Mucosa of stomach (tissue), 1 donor: ENCODE data around the gene SOX3.

Experiments used
- H3K27me3 ChIP-seq: one replicate; pipeline ENCODE4 v1.7.0; 2013; ENCODE audit warnings: mild to moderate bottlenecking, low read length; ENCODE audit not compliant: control insufficient read depth, insufficient read depth
- H3K36me3 ChIP-seq: one replicate; pipeline ENCODE4 v1.7.0; 2013; ENCODE audit warnings: low read length; ENCODE audit not compliant: control insufficient read depth, insufficient read depth
- H3K4me1 ChIP-seq: one replicate; pipeline ENCODE4 v1.7.0; 2013; ENCODE audit warnings: mild to moderate bottlenecking, low read length; ENCODE audit not compliant: control insufficient read depth, insufficient read depth
- H3K4me3 ChIP-seq: one replicate; pipeline ENCODE4 v1.7.0; 2013; ENCODE audit warnings: low read length
- H3K9ac ChIP-seq: one replicate; pipeline ENCODE4 v1.7.0; 2013; ENCODE audit warnings: mild to moderate bottlenecking, low read length, moderate library complexity
- H3K9me3 ChIP-seq: one replicate; pipeline ENCODE4 v1.7.0; 2013; ENCODE audit warnings: mild to moderate bottlenecking, low read length, moderate library complexity; ENCODE audit not compliant: control insufficient read depth
- donor health status: Pancreatic carcinoma.

Gene SOX3

DNA sequence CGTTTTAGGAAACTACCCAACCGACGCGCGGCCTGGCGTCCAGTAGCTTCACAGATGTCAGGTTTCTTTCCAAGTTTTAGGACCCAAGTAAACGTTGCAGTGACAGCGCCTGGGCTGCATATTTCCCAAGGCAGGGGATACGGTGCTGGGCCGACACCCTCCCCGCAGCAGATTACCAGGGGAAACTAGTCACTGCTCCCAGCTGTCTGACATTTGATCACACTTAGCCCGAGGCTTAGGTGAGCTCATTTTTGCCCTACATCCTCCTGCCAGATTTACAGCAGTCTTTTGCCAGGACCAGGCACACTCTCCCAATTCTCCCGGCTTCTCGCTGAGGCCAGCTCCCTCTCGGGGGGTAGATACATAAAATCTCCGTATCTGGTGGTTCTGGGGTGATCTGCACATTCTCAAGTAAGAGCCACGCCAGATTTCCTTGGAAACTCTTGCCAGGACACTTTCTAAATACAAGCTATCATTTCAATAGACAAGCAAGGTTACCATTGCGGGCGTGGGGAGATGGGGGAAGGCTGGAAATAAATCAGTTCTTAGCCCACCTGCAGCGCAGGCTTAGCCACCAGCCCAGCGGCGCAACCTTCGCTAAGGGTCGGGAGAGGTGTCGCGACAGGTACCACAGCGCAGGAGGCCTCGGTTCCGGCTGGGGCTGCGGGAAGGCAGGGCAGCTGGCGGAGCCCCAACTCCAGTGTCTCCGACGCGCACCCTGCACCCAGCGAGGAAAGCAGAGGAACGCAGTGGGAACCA is 2.5 kb upstream of the SOX3 start:
- no peaks in the 10 kb centered on the region for H3K36me3 ChIP-seq
- H3K9me3 ChIP-seq = no peaks in the 10 kb centered on the region
- no peak overlapping the region for H3K4me3 ChIP-seq
- no peak overlapping the region for H3K9ac ChIP-seq
- peaks cover 73% of the 10 kb centered on the region for H3K27me3 ChIP-seq
- no peaks in the 10 kb centered on the region for H3K4me1 ChIP-seq

DNA sequence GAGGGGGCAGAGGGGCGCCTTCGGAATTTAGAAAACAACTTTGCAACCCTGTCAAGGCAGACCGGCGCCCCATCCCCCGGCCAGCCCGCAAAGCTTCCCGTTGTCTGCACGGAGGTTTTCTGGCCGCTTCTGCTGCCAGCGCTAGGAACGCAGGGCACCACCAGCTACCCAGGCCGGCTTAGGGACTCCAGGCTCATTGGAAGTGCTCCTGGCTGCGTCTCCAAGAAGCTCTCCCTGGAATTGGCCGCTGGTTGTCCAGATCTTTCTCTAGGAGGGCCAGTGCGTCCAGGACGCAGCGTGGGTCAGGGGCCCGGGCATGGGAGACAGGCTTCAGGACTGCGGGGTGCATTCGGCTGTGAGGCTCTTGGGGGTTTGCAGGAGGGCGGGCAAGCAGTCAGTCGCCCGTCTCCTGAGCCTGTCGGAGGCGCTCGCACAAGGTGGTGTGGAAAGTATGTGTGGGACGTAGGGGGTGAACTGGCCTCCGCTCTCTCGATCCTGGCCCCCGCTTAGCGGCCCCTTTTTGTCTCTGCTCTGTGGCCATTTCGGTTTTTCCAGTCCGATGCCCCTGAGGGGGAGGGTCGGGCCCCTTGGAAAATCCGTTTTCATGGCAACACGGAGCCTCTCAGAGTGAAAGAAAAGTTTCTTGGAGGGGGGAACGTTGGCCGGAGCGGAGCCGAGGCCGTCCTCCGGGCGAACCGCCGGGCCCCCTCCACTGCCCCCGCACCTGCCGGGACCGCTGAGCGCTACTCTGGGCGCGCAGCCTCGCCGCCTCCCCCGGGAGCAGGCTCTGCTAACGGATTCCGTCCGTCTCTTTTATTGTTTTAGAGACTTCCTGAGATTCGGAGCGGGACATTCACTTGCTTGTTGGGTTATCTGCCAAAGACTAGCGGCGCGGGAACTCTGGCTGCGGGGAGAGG is 810 bp upstream of the SOX3 start:
- H3K4me3 ChIP-seq = no peak overlapping the region
- no peaks in the 10 kb centered on the region for H3K4me1 ChIP-seq
- peaks cover 81% of the 10 kb centered on the region for H3K27me3 ChIP-seq
- H3K9ac ChIP-seq = no peak overlapping the region
- no peaks in the 10 kb centered on the region for H3K9me3 ChIP-seq
- no peaks in the 10 kb centered on the region for H3K36me3 ChIP-seq

- no peaks in the 10 kb centered on the region for H3K36me3 ChIP-seq
- H3K9me3 ChIP-seq = no peaks in the 10 kb centered on the region
- peaks cover 70% of the 10 kb centered on the region for H3K27me3 ChIP-seq
- H3K9ac ChIP-seq = no peak overlapping the region
- H3K4me1 ChIP-seq = no peaks in the 10 kb centered on the region
- H3K4me3 ChIP-seq = no peak overlapping the region
Observed at GRCh38 chrX:140503714-140504351, 1.0 kb downstream of the SOX3 start.

DNA sequence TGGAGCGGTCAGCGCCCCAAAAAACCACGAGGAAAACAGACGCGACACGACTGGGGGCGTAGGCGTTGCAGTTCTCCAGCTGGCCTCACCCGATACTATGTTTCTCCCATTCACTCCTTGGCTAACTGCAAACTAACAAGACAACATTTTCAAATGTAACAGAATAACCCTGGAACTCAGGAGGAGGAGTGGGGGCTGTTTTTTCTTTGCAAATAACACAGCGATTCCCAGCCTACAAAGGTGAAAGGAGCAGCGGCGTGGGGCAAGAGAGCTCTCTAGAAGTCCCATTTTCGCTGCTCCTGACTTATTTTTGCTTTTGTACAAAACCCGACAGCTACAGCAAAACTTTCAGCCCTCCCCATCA is 1.6 kb downstream of the SOX3 start:
- H3K4me1 ChIP-seq = no peaks in the 10 kb centered on the region
- no peaks in the 10 kb centered on the region for H3K9me3 ChIP-seq
- no peak overlapping the region for H3K4me3 ChIP-seq
- peaks cover 66% of the 10 kb centered on the region for H3K27me3 ChIP-seq
- H3K9ac ChIP-seq = no peak overlapping the region
- H3K36me3 ChIP-seq = no peaks in the 10 kb centered on the region

DNA sequence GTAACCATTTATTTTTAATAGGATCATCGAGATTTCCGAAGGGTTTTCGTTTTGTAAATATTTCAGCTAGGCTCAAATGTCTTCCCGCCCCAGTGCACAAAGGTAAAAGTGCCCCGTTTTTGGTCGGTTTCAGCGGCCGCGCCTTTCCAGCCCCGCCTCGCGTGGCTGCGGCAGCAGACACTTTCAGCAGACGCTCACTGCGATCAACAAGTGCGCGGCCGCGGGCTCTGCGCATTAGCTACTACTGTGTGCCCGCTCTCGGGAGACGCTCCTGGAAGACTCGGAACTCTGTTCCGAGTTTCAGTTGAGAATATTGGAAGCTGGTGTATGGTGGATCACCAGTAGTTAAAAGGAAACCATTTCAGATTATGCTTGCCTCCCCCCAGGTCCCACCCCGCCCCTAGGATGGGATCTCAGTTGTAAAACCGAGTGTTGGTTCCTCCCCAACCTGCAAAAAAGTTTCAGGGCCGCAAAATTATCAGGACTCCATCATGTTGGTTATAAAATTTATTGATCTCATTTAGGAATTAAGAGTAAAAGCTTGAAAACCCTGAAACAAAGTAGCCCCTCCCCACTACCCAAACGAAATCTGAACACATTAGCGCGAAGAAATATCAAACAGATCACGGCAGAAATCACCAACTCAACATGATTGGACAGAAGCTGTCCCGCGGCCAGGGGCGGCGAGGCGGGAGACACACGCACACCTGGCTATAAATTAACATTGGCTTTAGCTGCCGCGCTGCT is 2.2 kb downstream of the SOX3 start:
- Histone ChIP-seq H3K4me1 (no peaks in the 10 kb centered on the region), H3K36me3 (no peaks in the 10 kb centered on the region), H3K9me3 (no peaks in the 10 kb centered on the region), H3K4me3 (no peak overlapping the region), H3K27me3 (peaks cover 60% of the 10 kb centered on the region), H3K9ac (no peak overlapping the region)

GRCh38 chrX:140501940-140502468 is 2.9 kb downstream of the SOX3 start:
- no peak overlapping the region for H3K4me3 ChIP-seq
- H3K4me1 ChIP-seq = no peaks in the 10 kb centered on the region
- H3K9ac ChIP-seq = no peak overlapping the region
- no peaks in the 10 kb centered on the region for H3K9me3 ChIP-seq
- H3K36me3 ChIP-seq = no peaks in the 10 kb centered on the region
- H3K27me3 ChIP-seq = peaks cover 55% of the 10 kb centered on the region

DNA sequence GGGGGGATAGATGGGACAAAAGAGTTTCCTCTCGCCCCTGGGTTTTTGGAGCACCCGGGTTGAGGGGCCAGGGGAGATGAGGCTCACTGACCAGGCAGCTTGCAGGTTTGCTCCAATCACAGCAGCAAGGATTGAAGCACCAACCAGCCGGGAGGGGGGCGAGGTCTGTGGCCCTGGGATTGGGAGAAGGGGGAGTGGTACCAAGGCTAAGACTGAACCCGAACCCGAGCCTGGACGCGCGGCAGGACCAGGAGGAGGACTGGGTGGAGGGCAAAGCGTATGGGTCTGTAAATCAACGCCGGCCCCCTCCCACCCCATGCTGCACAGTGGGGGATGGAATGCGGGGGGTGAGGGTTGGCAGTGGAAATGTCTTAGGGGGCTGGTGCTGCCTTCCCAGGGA is 3.5 kb downstream of the SOX3 start:
- H3K27me3 ChIP-seq = peaks cover 49% of the 10 kb centered on the region

DNA sequence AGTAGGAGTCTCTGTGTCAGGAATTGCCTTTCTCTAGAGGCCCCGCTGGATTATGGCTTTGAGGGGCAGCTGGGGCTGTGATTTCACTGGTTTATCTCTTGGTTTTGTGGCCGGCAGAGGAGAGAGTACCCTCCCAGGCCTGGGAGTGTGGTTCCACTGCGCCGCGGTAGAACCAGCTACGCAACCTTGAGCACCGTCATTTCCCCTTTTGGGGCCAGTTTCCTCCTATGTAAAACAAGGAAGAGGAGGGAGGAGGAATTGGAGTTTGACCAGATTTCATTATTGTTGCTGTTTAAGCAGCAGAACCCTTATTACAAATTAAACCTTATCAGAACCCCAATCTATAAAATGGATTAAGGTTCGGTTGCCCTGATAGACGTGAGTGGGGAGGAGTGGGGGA is 4.4 kb downstream of the SOX3 start:
- H3K4me3 ChIP-seq = no peak overlapping the region
- no peaks in the 10 kb centered on the region for H3K36me3 ChIP-seq
- no peaks in the 10 kb centered on the region for H3K9me3 ChIP-seq
- no peak overlapping the region for H3K9ac ChIP-seq
- peaks cover 41% of the 10 kb centered on the region for H3K27me3 ChIP-seq
- H3K4me1 ChIP-seq = no peaks in the 10 kb centered on the region

More for the DNA sequence above, 3.5 kb downstream of the SOX3 start:
- Histone ChIP-seq H3K36me3 (no peaks in the 10 kb centered on the region), H3K9me3 (no peaks in the 10 kb centered on the region), H3K4me1 (no peaks in the 10 kb centered on the region), H3K4me3 (no peak overlapping the region), H3K9ac (no peak overlapping the region)

GRCh38 chrX:140495739-140496138 is 9.1 kb downstream of the SOX3 start:
- H3K27me3 ChIP-seq = peaks cover 5% of the 10 kb centered on the region
- no peak overlapping the region for H3K9ac ChIP-seq
- no peaks in the 10 kb centered on the region for H3K4me1 ChIP-seq
- no peaks in the 10 kb centered on the region for H3K9me3 ChIP-seq
- H3K4me3 ChIP-seq = no peak overlapping the region
- no peaks in the 10 kb centered on the region for H3K36me3 ChIP-seq

DNA sequence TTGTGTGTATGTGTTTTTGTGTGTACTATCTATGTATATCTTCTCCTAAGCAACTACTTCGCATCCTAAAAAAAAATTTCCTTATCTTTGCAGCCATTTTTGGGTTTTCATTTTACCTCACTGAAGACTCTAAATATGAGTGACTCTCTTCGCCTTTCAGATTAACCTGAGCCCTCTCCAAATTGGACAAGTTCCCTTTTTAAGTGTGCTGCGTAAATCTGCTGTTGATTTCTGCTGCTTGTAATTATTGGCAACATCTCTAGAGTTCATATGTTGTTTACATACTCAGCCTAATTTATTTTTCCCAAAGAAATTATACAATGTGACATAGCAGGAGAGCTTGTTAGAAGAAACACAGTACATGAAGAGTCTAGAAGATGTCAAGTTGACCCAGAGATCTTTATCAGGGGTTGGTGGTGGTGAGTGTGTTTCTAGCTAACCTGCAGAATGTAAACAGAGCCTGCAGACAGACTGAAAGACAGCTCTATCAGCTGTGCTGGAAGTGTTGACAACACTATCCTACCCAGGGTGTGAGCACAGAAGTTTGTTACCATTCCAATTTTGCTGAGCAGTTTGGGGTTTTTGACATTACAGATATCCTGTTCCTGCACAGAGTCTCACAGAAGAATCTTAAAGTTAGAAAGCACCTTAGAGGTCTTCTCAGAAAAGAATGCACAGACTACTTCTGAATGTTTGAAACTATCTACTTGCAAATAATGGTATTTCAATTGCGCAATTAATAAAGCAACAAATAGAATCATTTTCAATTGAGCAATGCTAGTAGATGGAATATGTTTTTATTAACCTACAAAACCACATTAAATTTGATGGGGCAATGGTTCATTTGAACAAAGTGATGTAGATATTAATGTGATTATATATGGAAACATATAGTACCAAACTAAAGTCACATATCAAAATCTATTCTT is 12.5 kb downstream of the SOX3 start:
- no peak overlapping the region for H3K4me3 ChIP-seq
- H3K9ac ChIP-seq = no peak overlapping the region
- H3K4me1 ChIP-seq = no peaks in the 10 kb centered on the region
- H3K36me3 ChIP-seq = no peaks in the 10 kb centered on the region
- no peaks in the 10 kb centered on the region for H3K27me3 ChIP-seq
- H3K9me3 ChIP-seq = no peaks in the 10 kb centered on the region

DNA sequence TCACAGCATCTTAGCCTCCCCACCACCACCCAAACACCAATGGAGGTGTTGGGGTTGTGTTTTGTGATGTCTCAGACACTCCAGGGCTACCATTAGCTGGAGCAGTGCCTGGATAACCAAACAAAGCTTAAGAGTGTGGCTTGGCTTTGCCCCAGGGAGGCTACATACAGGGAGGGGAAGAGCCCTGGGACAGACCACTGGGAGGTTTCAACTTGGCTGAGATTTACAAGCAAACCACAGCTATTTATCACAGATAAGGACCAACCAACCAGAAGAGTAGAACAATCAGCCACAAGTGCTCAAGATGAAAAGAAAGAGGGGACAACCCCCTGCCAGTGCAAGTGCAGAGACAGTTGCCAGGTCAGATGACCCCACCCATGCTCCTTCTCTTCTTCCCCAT is 24.1 kb downstream of the SOX3 start:
- H3K36me3 ChIP-seq = no peaks in the 10 kb centered on the region
- no peaks in the 10 kb centered on the region for H3K9me3 ChIP-seq
- no peak overlapping the region for H3K4me3 ChIP-seq
- no peaks in the 10 kb centered on the region for H3K27me3 ChIP-seq
- H3K9ac ChIP-seq = no peak overlapping the region
- no peaks in the 10 kb centered on the region for H3K4me1 ChIP-seq
